Osteoblast (primary cell): ENCODE data around the gene C7orf33. TPM values are rescaled to one million over a fixed set of nuclear protein-coding genes. Genes with fewer than 3 reads are reported as not detected.
"Not testable (repeated sequence)": the region's sequence is repeated elsewhere in the genome, so short reads cannot be mapped to it uniquely, and the experiment has no call there.

Source experiments
- DNase-seq: peaks from one replicate; pipeline ENCODE4 v3.0.0; 2011; ENCODE audit warnings: low spot score, mixed read lengths; ENCODE audit not compliant: insufficient read length; ENCODE audit errors: missing footprints
- H2AFZ ChIP-seq: 2 replicates; pipeline ENCODE4 v1.6.0; 2011; ENCODE audit warnings: mild to moderate bottlenecking, low read length
- H3K27ac ChIP-seq: 2 replicates; pipeline ENCODE4 v1.5.1; 2011; ENCODE audit warnings: mild to moderate bottlenecking, low read depth, low read length, moderate library complexity
- H3K27me3 ChIP-seq: 2 replicates; pipeline ENCODE4 v1.6.0; 2012; ENCODE audit warnings: mild to moderate bottlenecking, control low read depth, inconsistent platforms, low read length, moderate library complexity; ENCODE audit not compliant: insufficient read depth
- H3K36me3 ChIP-seq: 2 replicates; pipeline ENCODE4 v1.5.1; 2011; ENCODE audit warnings: mild to moderate bottlenecking, low read length, control low read depth, moderate library complexity; ENCODE audit not compliant: insufficient read depth
- H3K4me1 ChIP-seq: 2 replicates; pipeline ENCODE4 v1.5.1; 2011; ENCODE audit warnings: mild to moderate bottlenecking, low read length, control low read depth, moderate library complexity; ENCODE audit not compliant: insufficient read depth
- H3K4me2 ChIP-seq: 2 replicates; pipeline ENCODE4 v1.6.0; 2011; ENCODE audit warnings: mild to moderate bottlenecking, low read length; ENCODE audit not compliant: insufficient read depth
- H3K4me3 ChIP-seq: fragments of 200-600 bp; sonication (generic); 3 replicates; pipeline ENCODE4 v1.5.1; 2012; ENCODE audit warnings: mild to moderate bottlenecking, low read length, inconsistent platforms; ENCODE audit not compliant: insufficient read depth
- H3K79me2 ChIP-seq: 2 replicates; pipeline ENCODE4 v1.6.0; 2012; ENCODE audit warnings: mild to moderate bottlenecking, low read length, control low read depth, inconsistent platforms; ENCODE audit not compliant: insufficient read depth
- H3K9me3 ChIP-seq: 2 replicates; pipeline ENCODE4 v1.5.1; 2011; ENCODE audit warnings: low read depth, low read length, control low read depth
- H4K20me1 ChIP-seq: 2 replicates; pipeline ENCODE4 v1.6.0; 2012; ENCODE audit warnings: mild to moderate bottlenecking, low read length, control low read depth; ENCODE audit not compliant: insufficient read depth
- total RNA-seq: library from RNA; depleted of rRNA; stranded (reverse); fragments of >200 nt; gene quantifications from 2 replicates; pipeline ENCODE4 v1.2.3, GENCODE V29; 2012
- TF ChIP-seq, protein P1 (sequence below): IDR thresholded peaks from 2 replicates; pipeline ENCODE4 v1.5.1; 2011; ENCODE audit warnings: mild to moderate bottlenecking, low read depth, low read length, moderate library complexity; ENCODE audit errors: extremely low read depth

Gene C7orf33
- total RNA-seq, 1 donor: not detected

DNA sequence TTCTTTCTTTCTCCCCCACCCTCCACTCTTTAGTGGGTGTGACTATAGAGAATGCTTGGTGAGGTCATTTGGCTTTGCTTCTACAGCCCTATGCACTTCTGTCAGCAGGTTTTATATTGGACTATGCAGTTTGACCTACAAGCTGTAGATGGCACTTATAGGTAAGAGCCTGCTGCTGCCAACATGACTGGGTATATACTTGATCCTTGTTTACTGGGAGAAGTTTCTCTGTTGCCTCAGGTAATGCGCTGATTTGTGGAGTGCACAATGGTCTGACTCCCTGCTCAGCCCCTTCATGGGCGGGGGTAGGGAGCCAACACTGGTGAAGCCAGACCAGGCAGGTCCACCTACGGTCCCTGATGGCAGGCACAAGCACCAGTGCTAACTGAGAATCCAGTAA is 33.7 kb upstream of the C7orf33 start:
- Histone ChIP-seq H3K4me1 (no peaks in the 10 kb centered on the region), H4K20me1 (no peaks in the 10 kb centered on the region), H3K4me2 (no peak overlapping the region), H3K27me3 (peaks cover 3% of the 10 kb centered on the region), H3K79me2 (no peaks in the 10 kb centered on the region), H3K9me3 (no peaks in the 10 kb centered on the region), H3K36me3 (no peaks in the 10 kb centered on the region), H3K27ac (no peak overlapping the region), H3K4me3 (no peak overlapping the region), H2AFZ (no peak overlapping the region)
- TF ChIP-seq, protein P1, sequence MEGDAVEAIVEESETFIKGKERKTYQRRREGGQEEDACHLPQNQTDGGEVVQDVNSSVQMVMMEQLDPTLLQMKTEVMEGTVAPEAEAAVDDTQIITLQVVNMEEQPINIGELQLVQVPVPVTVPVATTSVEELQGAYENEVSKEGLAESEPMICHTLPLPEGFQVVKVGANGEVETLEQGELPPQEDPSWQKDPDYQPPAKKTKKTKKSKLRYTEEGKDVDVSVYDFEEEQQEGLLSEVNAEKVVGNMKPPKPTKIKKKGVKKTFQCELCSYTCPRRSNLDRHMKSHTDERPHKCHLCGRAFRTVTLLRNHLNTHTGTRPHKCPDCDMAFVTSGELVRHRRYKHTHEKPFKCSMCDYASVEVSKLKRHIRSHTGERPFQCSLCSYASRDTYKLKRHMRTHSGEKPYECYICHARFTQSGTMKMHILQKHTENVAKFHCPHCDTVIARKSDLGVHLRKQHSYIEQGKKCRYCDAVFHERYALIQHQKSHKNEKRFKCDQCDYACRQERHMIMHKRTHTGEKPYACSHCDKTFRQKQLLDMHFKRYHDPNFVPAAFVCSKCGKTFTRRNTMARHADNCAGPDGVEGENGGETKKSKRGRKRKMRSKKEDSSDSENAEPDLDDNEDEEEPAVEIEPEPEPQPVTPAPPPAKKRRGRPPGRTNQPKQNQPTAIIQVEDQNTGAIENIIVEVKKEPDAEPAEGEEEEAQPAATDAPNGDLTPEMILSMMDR: no peak
- DNase-seq: no peak

DNA sequence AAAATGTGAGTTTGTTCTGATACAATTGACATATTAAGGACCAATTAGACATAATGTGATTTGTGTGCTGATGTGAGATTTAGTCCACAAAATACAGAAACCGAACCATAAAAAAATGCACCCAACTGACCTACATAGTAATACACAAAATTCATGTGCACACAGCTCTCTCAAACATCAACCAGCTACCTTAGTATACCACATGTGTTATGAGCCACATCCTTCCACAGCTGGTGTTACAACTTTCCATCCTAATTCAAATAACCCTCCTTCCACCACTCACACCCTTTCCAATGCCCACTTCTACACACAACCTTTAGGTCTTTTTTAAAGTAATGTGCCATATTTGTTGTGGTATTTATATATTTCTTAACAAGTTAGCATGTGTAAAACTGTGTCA is 31.7 kb upstream of the C7orf33 start:
- DNase-seq: no peak
- H3K27me3 ChIP-seq: no peaks in the 10 kb centered on the region
- no peaks in the 10 kb centered on the region for H3K79me2 ChIP-seq
- no peak overlapping the region for H3K4me3 ChIP-seq
- no peaks in the 10 kb centered on the region for H3K4me1 ChIP-seq
- H3K9me3 ChIP-seq: no peaks in the 10 kb centered on the region
- H3K27ac ChIP-seq: no peak overlapping the region
- no peaks in the 10 kb centered on the region for H3K36me3 ChIP-seq
- H2AFZ ChIP-seq: no peak overlapping the region
- TF ChIP-seq, protein P1: no peak
- H4K20me1 ChIP-seq: no peaks in the 10 kb centered on the region
- no peak overlapping the region for H3K4me2 ChIP-seq

DNA sequence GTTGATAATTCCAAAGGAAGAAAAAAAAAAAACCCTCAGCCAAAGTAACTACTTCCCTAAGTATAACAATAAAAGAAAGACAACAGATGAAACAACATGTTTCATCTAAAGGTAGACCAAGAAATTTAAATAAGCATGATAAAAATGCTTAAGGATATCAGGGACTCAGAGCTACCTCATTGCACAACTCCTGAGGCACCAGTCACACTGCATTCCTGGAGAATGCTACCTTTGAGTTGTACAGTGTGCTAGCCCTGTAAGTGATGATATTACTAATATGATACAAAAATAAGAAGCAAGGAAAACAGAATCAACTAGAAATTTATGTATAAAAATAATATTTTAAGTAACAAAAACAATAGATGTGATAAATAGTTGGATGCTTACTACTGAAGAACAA is 29.5 kb upstream of the C7orf33 start:
- H3K79me2 ChIP-seq: no peaks in the 10 kb centered on the region
- H3K4me1 ChIP-seq: no peaks in the 10 kb centered on the region
- no peaks in the 10 kb centered on the region for H4K20me1 ChIP-seq
- TF ChIP-seq, protein P1: no peak
- H3K9me3 ChIP-seq: no peaks in the 10 kb centered on the region
- H3K4me3 ChIP-seq: no peak overlapping the region
- H3K27ac ChIP-seq: no peak overlapping the region
- H3K27me3 ChIP-seq: no peaks in the 10 kb centered on the region
- no peaks in the 10 kb centered on the region for H3K36me3 ChIP-seq
- H2AFZ ChIP-seq: no peak overlapping the region
- no peak overlapping the region for H3K4me2 ChIP-seq
- DNase-seq: no peak

DNA sequence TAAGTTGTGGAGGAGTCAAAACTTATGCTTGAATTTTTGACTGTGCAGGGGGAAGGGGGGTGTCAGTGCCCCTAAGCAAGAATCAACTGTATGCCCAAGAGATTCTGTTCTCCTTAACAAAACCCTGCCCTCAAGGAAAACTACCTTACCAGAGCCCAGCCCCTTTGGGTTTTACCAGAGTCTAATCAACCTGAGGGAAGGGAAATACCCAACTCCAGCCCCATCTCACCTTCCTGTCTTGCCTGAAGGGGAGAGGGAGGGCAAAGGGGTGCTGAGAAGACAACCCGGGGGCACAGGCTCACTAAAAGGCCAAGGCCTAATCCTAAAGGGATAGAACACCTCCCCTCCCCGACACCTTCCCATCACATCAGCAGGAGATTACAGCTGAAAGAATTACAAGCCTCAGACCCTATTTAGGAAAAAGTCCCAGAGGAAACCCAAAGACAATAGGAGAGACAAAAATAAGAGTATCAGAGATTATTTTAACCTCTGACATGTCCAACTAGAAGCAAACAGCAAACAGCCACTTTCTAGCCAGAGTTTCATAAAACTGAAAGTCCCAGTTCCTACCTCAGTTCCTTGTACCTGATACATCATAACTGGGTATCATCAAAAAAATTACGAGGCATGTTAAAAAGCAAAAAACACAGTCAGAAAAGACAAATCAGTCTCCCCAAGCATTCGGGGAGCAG is 26.8 kb upstream of the C7orf33 start:
- no peaks in the 10 kb centered on the region for H3K9me3 ChIP-seq
- no peak overlapping the region for H3K4me3 ChIP-seq
- no peak overlapping the region for H3K27ac ChIP-seq
- no peaks in the 10 kb centered on the region for H3K4me1 ChIP-seq
- peak overlapping the region; percentile 57 for H3K4me2 ChIP-seq
- no peaks in the 10 kb centered on the region for H3K36me3 ChIP-seq
- DNase-seq: no peak
- no peak overlapping the region for H2AFZ ChIP-seq
- H4K20me1 ChIP-seq: no peaks in the 10 kb centered on the region
- H3K79me2 ChIP-seq: no peaks in the 10 kb centered on the region
- TF ChIP-seq, protein P1: no peak
- H3K27me3 ChIP-seq: no peaks in the 10 kb centered on the region

DNA sequence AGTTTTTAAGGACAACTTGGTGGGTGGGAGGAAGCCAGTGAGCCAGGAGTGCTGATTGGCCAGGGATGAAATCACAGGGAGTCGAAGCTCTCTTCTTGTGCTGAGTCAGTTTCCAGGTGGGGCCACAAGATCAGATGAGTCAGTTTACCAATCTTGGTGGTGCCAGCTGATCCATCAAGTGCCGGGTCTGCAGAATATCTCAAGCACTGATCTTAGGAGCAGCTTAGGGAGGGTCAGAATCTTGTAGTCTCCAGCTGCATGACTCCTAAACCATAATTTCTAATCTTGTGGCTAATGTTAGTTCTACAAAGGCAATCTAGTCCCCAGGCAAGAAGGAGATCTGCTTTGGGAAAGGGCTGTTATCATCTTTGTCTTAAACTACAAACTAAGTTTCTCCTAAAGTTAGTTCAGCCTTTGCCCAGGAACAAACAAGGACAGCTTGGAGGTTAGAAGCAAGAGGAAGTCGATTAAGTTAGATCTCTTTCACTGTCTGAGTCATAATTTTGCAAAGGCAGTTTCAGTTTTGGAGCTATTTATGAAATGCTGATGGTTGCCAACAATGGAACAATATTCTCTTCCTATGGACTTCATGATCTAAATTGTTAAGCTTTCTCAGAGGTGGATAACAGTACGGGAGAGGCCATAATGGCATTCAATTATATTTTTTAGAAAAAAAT is 26.2 kb upstream of the C7orf33 start:
- not testable (repeated sequence) for H3K4me1 ChIP-seq, H3K9me3 ChIP-seq, H3K36me3 ChIP-seq, H3K27me3 ChIP-seq, DNase-seq, H3K79me2 ChIP-seq, H3K27ac ChIP-seq, H4K20me1 ChIP-seq, H3K4me3 ChIP-seq
- Histone ChIP-seq H2AFZ (peak overlapping the region; percentile 69), H3K4me2 (peak overlapping the region; percentile 57)
